GM04504 (cell line): Measurements from ENCODE around the gene BLNK.

ENCODE experiments used
- DNase-seq: peaks from one replicate; pipeline ENCODE4 v3.0.0-alpha.2; 2012; ENCODE audit warnings: low read depth

The BLNK gene

DNA sequence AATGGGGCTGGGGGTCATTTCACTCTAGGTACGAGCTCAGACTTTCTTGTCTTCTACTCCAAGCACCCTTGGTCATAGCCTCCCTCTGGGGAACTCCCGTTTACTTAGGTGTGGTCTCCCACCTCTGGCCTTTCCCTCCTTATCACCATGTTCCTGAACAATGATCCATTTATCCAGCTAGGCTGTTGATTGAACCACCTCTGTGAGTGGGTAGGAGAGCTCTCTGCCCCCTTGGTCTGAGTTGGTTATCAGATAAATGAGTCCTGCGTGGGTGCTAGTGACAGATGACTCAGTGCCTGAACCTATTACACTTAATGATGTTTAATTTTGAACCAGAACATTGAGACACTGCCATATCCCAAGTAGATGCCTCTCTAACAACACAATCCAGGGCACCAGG is 9.4 kb downstream of the BLNK start:
- no peak for DNase-seq

- DNase-seq: no peak
These were observed 10.2 kb downstream of the BLNK start for GRCh38 chr10:96261132-96261531.

DNA sequence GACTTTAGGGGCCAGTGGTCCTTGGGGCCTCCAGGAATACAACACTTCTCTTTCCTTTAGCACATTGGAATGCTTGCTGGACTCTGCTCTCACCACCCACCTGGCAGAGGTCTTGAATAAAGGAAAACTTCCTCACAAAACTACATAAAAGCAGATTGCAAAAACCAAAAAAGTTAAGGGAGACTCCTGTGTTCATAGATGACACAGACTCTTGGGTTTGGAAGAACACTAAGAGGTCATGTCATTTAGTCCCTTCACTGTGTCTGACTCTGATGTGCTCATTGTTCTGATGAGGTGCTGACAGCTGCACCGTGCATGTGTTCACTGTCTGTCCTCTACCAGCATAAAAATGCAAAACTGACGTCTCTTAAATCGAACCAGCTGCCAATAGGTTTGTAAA is 11.4 kb downstream of the BLNK start:
- no peak for DNase-seq

GRCh38 chr10:96259150-96259549 is 12.2 kb downstream of the BLNK start:
- DNase-seq: no peak

DNA sequence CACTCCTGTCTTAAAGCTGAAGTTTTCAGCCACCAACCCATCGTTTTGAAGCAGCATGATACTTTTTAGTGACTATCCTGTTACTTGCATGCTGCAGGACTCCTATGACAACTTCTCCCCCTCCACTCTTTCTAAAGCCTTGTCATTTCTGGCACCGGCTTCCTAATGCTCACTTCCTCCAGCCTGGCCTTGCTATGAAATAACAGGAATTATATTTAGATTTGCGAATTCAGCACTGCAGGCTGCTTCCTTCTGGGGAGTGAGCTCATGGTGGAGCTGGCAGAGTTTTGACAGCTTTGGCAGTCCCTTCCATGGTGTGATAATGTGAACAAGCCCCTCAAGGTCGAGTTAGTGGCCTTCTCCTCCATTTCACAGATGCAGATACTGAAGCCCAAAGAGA is 13.4 kb downstream of the BLNK start:
- DNase-seq: no peak

DNA sequence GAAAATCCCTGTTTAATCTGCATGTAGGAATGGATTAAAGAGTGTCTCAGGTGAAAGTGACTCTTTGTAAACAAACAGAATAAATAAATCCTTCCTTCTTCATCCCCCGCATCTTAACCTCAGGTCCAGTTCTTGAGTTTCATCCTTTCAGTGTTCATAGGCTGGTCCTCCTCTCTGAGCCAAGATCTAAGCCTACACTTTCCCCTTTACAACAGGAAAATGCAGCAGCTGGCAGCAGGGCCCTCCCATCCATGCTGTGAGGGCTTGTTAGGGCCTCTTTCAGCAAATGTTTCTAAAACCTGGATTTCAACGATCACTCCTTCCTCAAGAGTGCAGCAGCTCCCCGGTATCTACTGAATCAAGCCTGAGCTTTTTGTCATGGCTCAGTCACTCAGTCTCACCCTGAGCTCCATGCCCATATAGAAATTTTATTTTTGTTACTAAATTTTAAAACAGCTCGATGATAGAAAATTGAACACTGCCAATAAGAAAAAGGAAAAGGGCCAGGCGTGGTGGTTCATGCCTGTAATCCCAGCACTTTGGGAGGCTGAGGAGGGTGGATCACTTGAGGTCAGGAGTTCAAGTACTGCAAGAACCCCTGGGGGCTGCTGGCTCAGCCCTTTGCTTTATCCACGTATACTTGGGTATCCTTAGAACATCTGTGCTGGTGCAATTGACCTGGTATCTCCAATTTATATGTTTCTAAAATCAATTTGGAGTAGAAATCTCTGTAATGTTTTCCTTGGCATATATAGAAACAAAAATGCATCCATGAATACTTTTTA is 15.6 kb downstream of the BLNK start:
- DNase-seq: no peak

GRCh38 chr10:96254976-96255375 is 16.4 kb downstream of the BLNK start:
- DNase-seq: no peak

DNA sequence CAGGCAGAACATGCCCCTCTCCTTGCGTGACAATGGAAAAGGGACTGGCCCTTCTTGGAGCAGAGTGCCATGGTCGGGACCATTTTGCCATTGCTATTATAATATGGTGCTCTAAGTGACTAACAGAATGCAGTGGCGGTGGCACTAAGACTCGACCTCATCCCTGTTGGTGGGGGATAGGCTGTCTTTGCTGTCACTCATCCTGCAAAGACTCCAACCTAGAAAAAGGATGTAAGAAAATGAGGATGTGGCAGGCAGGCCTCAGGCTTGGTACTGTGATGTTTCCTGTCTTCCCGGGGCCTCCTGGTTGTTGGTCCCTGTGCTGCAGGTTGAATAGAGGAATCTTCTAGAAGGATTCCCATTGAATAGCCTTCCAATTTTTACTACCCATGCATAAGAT is 18.6 kb downstream of the BLNK start:
- DNase-seq: no peak

- no peak for DNase-seq
These were observed 21.0 kb downstream of the BLNK start for GRCh38 chr10:96250349-96250748.

DNA sequence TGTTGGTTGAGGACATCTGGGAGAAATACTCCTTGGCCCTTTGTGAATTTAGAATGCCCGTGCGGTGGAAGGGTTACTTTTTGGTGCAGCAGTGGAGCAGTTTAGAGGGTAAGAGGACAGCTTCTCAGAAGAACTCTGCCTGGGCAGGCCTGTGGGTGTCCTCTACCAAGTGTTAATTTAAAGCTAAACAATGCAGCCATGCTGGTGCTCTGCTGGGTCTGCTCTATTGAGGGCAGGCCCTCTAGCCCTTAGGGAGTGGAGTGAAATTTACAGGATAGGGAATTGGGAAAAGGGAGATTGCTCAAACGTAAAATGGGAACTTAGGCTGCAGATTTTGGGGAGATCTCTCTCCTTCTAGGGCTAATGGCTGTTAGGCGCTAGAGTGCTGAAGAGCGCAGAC is 22.1 kb downstream of the BLNK start:
- DNase-seq: no peak

- DNase-seq: no peak
These were observed 27.0 kb downstream of the BLNK start for GRCh38 chr10:96244354-96244753.

DNA sequence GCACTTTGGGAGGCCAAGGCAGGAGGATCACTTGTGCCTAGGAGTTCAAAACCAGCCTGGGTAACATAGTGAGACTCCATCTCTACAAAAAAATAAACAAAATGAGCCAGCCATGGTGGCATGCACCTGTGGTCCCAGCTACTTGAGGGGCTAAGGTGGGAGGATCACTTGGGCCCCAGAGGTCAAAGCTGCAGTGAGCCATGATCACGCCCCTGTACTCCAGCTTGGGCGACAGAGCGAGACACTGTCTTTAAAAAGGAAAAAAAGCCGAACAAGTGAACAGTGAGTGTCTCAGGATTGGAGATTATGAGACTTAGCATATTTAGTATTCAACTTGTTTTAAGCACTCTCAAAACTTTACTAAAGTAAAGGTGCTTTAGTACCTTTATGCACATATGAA is 28.1 kb downstream of the BLNK start:
- no peak for DNase-seq

GRCh38 chr10:96242822-96243221 is 28.5 kb downstream of the BLNK start:
- DNase-seq: no peak

- no peak for DNase-seq
These were observed 32.4 kb downstream of the BLNK start for GRCh38 chr10:96238646-96239623.

DNA sequence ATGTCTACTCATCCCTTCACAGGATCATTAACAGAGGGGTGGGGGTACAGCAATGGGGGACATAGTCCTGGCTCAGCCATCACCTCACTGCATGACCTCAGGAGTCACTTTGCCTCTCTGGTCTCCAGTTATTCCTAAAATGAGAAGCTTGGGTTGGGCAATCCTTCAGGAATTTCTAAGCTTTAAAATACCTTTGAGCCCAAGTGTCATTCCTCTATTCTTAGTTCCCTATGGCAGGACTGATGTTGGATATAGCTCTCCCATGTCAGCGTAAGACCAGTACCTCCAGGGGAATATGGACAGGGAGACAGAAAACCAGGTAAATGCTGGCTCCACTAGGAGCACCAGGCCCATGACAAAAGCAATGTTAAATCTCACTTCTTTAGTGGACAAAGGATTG is 34.5 kb downstream of the BLNK start:
- no peak for DNase-seq

DNA sequence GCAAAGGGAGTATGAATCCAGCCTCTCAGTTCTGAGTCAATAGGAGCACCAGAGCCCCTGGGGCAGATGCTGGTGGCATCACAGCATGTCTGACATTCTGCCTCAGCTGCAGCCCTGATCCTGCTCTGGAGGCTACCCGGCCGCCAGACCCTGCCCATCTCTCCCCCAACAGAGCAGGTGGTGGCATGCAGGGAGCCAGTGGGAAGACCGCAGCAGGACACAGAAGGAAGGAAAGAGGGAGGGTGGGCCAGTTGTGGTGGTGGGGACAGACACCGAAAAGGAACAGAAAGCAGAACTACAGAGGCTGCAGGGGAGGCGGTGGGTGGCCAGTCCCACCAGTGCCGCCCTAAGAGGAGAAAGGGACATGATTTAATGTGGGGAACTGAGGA is 35.3 kb downstream of the BLNK start:
- no peak for DNase-seq

DNA sequence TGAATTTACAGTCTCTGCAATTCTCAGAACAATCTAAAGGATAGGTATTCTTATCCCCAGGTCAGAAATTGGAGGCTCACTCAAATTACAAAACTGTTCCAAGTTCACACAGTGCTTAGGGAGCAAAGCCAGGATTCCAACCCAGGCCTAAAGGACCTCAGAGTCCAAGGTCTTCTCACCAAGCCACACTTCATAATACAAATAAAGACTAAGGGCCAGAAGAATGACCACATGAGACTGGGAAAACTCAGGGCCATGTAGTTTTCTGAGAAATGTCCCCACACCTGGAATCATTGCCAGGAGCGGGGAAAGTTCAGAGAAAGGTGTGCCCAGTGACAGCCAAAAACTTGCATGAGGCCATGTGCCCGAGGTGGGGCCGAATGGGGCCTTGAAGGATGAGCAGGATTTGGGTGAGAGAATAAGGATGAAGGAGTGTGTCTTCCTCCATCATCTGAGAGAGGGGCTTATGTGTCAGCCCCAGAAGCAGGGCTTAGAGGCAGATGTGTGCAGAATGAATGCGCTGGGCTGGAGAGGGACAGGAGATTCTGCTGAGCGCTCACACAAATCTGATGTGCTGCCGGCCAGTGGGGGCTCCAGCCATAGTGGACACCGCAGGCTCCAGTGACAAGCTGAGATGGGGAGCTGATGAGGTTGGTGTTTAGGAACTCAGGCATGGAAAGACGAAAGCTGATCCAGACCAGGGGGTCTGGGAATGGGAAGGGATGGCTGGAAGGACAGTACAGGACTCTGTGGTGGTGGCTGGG is 35.9 kb downstream of the BLNK start:
- no peak for DNase-seq

GRCh38 chr10:96233959-96234358 is 37.4 kb downstream of the BLNK start:
- no peak for DNase-seq

DNA sequence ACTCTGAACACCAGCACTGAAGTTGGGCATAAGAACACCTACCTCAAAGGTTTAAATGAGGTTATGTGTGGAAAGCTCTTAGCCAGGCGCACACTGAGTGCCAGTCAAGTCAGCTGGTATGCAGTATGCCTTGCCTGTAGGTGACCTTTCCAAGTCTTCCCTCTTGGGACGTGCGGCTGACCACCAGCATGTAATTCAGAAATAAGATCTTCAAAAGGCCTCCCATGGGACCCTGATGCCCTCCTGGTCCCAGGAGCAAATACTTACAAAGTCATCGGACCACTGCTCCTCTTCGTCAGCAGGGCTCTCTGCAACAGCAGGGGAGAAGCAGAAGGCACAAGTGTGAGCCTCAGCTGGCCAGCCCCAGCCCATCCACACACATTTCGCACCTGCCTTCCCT is 40.8 kb downstream of the BLNK start:
- no peak for DNase-seq

DNA sequence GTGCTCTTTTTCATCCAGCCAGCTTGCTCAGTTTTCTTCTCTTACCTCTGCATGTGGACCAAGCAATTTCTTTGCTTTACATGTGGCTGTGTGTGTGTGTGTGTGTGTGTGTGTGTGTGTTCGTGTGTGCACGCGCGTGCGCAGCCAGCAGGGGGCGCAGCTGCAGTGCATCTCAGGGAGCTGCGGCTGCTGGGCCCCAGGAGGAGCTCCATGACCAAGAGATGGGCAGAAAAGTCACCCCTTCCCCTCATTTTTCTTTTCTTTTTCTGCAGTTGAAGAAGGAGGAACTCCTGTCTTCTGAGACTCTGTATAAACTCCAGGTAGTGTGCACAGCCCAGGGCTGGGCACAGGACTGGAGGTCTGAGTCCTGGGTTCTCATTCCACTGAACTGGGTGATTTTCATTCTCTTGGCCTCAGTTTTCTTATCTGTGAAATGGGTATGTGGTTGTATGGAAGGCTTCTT is 41.8 kb downstream of the BLNK start:
- DNase-seq: peak; percentile 7

DNA sequence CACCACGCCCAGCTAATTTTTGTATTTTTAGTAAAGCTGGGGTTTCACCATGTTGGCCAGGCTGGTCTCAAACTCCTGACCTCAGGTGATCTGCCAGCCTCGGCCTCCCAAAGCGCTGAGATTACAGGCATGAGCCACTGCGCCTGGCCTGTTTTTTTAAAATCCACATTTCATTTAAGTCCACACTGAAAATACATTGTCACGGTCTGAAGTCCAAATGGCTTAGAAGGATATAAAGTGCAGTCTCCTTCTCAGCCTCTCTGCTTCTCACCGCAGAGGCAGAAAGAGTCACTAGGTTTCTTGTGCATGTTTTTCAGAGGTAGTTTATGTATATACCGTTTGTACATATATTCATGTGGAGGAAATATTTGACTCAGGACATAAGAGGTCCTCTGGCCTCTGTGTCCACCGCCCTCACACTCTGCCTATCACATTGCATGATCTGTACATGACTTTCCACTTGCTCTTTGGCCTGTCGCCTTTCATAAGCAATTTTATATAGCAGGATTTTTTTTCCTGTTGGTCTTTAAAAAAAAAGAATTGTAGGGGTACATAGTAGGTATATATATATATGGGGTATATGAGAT is 42.9 kb downstream of the BLNK start:
- DNase-seq: no peak

- no peak for DNase-seq
These were observed 44.2 kb downstream of the BLNK start for GRCh38 chr10:96227206-96227605.
